Hepatocyte (in vitro differentiated cells): ENCODE data around the gene MEGF11.

Source experiments
- EZH2 ChIP-seq: fragments of 200-600 bp; sonication (generic); IDR thresholded peaks from 2 replicates; pipeline ENCODE4 v1.6.1; 2016; ENCODE audit warnings: antibody characterized with exemption, mild to moderate bottlenecking, borderline replicate concordance
- EZH2phosphoT487 ChIP-seq: fragments of 200-600 bp; sonication (generic); IDR thresholded peaks from one replicate; pipeline ENCODE4 v1.6.1; 2018; ENCODE audit warnings: antibody characterized with exemption, mild to moderate bottlenecking, low read depth, moderate library complexity; ENCODE audit not compliant: unreplicated experiment, severe bottlenecking
- TF ChIP-seq, protein P1 (sequence below): fragments of 200-600 bp; sonication (generic); IDR thresholded peaks from 2 replicates; pipeline ENCODE4 v1.5.1; 2016; ENCODE audit warnings: antibody characterized with exemption, mild to moderate bottlenecking; ENCODE audit not compliant: poor library complexity

- TF ChIP-seq, protein P1, sequence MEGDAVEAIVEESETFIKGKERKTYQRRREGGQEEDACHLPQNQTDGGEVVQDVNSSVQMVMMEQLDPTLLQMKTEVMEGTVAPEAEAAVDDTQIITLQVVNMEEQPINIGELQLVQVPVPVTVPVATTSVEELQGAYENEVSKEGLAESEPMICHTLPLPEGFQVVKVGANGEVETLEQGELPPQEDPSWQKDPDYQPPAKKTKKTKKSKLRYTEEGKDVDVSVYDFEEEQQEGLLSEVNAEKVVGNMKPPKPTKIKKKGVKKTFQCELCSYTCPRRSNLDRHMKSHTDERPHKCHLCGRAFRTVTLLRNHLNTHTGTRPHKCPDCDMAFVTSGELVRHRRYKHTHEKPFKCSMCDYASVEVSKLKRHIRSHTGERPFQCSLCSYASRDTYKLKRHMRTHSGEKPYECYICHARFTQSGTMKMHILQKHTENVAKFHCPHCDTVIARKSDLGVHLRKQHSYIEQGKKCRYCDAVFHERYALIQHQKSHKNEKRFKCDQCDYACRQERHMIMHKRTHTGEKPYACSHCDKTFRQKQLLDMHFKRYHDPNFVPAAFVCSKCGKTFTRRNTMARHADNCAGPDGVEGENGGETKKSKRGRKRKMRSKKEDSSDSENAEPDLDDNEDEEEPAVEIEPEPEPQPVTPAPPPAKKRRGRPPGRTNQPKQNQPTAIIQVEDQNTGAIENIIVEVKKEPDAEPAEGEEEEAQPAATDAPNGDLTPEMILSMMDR = no peak
- TF ChIP-seq EZH2 (no peak), EZH2phosphoT487 (no peak)
Observed at GRCh38 chr15:66023311-66023972, 230.1 kb downstream of the MEGF11 start.
